ENCODE data around the gene ABHD16A.
A peak's percentile ranks its signal among the peaks of the same experiment; 100 is the strongest.
"Not testable (repeated sequence)": the region's sequence is repeated elsewhere in the genome, so short reads cannot be mapped to it uniquely, and the experiment has no call there.

ABHD16A gene

GRCh38 chr6:31715022-31715958 is 12.2 kb upstream of the ABHD16A start, which contains the start of gene LY6G6D:
Gene LY6G6D, plus strand, starts transcription at chr6:31715348. Its CDS starts 8 bp downstream, at chr6:31715356.
- Histone ChIP-seq H3K9me3 (no peaks in the 10 kb centered on the region), H3K27me3 (no peaks in the 10 kb centered on the region), H4K20me1 (no peaks in the 10 kb centered on the region), H3K9ac (peak within 1 kb of the TSS; percentile 55), H3K36me3 (no peaks in the 10 kb centered on the region), H3K27ac (peak within 1 kb of the TSS; percentile 63), H3K4me1 (peaks cover 52% of the 10 kb centered on the region), H3K4me3 (no peak within 1 kb of the TSS), H3K4me2 (peak within 1 kb of the TSS; percentile 55)
- no peak for TF ChIP-seq Cebpa-rat (IDR thresholded peaks at IDR 0.05)

GRCh38 chr6:31713991-31714684 is 11.0 kb upstream of the ABHD16A start:
- H3K36me3 ChIP-seq: no peaks in the 10 kb centered on the region
- H3K4me2 ChIP-seq: peak overlapping the region; percentile 55
- no peak overlapping the region for H3K4me3 ChIP-seq
- H3K9me3 ChIP-seq: no peaks in the 10 kb centered on the region
- no peak for TF ChIP-seq Cebpa-rat (IDR thresholded peaks at IDR 0.05)
- H3K9ac ChIP-seq: peak overlapping the region; percentile 55
- no peaks in the 10 kb centered on the region for H4K20me1 ChIP-seq
- no peaks in the 10 kb centered on the region for H3K27me3 ChIP-seq
- peaks cover 57% of the 10 kb centered on the region for H3K4me1 ChIP-seq
- H3K27ac ChIP-seq: peak overlapping the region; percentile 63

GRCh38 chr6:31713465-31713864 is 10.3 kb upstream of the ABHD16A start:
- H3K27ac ChIP-seq: peak overlapping the region; percentile 63; the same call in 1 of the 2 replicates
- H3K9ac ChIP-seq: no peak overlapping the region
- peak overlapping the region; percentile 55 for H3K4me2 ChIP-seq

GRCh38 chr6:31712296-31712695 is 9.2 kb upstream of the ABHD16A start:
- Histone ChIP-seq H3K4me2 (peak overlapping the region; percentile 52), H3K9ac (no peak overlapping the region), H3K27me3 (no peaks in the 10 kb centered on the region), H3K4me3 (no peak overlapping the region), H3K9me3 (no peaks in the 10 kb centered on the region), H3K4me1 (peaks cover 75% of the 10 kb centered on the region), H4K20me1 (no peaks in the 10 kb centered on the region), H3K27ac (no peak overlapping the region; the same call in 1 of the 2 replicates), H3K36me3 (no peaks in the 10 kb centered on the region)
- no peak for TF ChIP-seq Cebpa-rat (IDR thresholded peaks at IDR 0.05)

More at GRCh38 chr6:31713465-31713864, 10.3 kb upstream of the ABHD16A start:
- no peaks in the 10 kb centered on the region for H3K27me3 ChIP-seq
- H3K9me3 ChIP-seq: no peaks in the 10 kb centered on the region
- TF ChIP-seq Cebpa-rat (IDR thresholded peaks at IDR 0.05): no peak
- H4K20me1 ChIP-seq: no peaks in the 10 kb centered on the region
- no peaks in the 10 kb centered on the region for H3K36me3 ChIP-seq
- peaks cover 64% of the 10 kb centered on the region for H3K4me1 ChIP-seq
- H3K4me3 ChIP-seq: no peak overlapping the region

GRCh38 chr6:31711233-31711632 is 8.1 kb upstream of the ABHD16A start:
- no peak overlapping the region for H3K9ac ChIP-seq
- peak overlapping the region; percentile 52 for H3K4me2 ChIP-seq
- H4K20me1 ChIP-seq: no peaks in the 10 kb centered on the region
- no peak overlapping the region for H3K27ac ChIP-seq
- peaks cover 85% of the 10 kb centered on the region for H3K4me1 ChIP-seq
- no peaks in the 10 kb centered on the region for H3K27me3 ChIP-seq
- TF ChIP-seq Cebpa-rat (IDR thresholded peaks at IDR 0.05): no peak
- no peaks in the 10 kb centered on the region for H3K9me3 ChIP-seq
- no peaks in the 10 kb centered on the region for H3K36me3 ChIP-seq
- no peak overlapping the region for H3K4me3 ChIP-seq

GRCh38 chr6:31710523-31711219 is 7.5 kb upstream of the ABHD16A start:
- no peak overlapping the region for H3K27ac ChIP-seq
- H3K9me3 ChIP-seq: no peaks in the 10 kb centered on the region
- no peaks in the 10 kb centered on the region for H4K20me1 ChIP-seq
- no peaks in the 10 kb centered on the region for H3K36me3 ChIP-seq
- peak overlapping the region; percentile 52 for H3K4me2 ChIP-seq
- no peak overlapping the region for H3K4me3 ChIP-seq
- H3K9ac ChIP-seq: no peak overlapping the region
- H3K4me1 ChIP-seq: peaks cover 85% of the 10 kb centered on the region
- no peak for TF ChIP-seq Cebpa-rat (IDR thresholded peaks at IDR 0.05)
- H3K27me3 ChIP-seq: no peaks in the 10 kb centered on the region

DNA sequence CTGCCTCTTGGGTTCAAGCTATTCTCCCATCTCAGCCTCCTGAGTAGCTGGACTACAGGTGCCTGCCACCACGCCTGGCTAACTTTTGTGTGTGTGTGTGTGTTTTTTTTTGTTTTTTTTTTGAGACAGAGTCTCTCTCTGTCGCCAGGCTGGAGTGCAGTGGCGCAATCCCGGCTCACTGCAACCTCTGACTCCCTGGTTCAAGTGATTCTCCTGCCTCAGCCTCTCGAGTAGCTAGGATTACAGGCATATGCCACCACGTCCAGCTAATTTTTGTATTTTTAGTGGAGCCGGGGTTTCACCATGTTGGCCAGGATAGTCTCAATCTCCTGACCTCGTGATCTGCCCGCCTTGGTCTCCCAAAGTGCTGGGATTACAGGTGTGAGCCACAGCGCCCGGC is 6.0 kb upstream of the ABHD16A start:
- H3K36me3 ChIP-seq, H3K27ac ChIP-seq, H3K4me3 ChIP-seq, H3K27me3 ChIP-seq, H3K9ac ChIP-seq, H4K20me1 ChIP-seq, H3K4me2 ChIP-seq, H3K9me3 ChIP-seq: not testable (repeated sequence)
- peaks cover 71% of the 10 kb centered on the region for H3K4me1 ChIP-seq

DNA sequence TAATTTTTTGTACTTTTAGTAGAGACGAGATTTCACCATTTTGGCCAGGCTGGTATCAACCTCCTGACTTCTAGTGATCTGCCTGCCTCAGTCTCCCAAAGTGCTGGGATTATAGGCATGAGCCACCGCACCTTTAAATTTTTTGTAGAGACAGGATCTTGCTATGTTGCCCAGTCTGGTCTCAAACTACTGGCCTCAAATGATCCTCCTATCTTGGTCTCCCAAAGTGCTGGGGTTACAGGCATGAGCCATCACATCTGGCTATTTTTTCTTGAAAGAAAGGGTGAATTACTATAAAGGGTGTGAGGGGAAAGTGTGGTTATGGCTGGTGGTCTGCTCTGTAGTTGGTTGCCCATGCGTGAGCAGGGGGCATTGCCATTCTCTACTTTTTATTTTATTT is 5.1 kb upstream of the ABHD16A start:
- H3K36me3 ChIP-seq: no peaks in the 10 kb centered on the region
- H3K27ac ChIP-seq: no peak overlapping the region; the same call in 1 of the 2 replicates
- H3K9ac ChIP-seq: no peak overlapping the region
- no peak overlapping the region for H3K4me3 ChIP-seq
- TF ChIP-seq Cebpa-rat (IDR thresholded peaks at IDR 0.05): no peak
- peaks cover 70% of the 10 kb centered on the region for H3K4me1 ChIP-seq
- H3K4me2 ChIP-seq: peak overlapping the region; percentile 33
- H3K9me3 ChIP-seq: no peaks in the 10 kb centered on the region
- no peaks in the 10 kb centered on the region for H4K20me1 ChIP-seq
- no peaks in the 10 kb centered on the region for H3K27me3 ChIP-seq

- Histone ChIP-seq H3K9ac (no peak overlapping the region), H4K20me1 (no peaks in the 10 kb centered on the region), H3K4me2 (peak overlapping the region; percentile 33), H3K9me3 (no peaks in the 10 kb centered on the region), H3K4me3 (no peak overlapping the region), H3K27me3 (no peaks in the 10 kb centered on the region), H3K4me1 (peaks cover 66% of the 10 kb centered on the region), H3K36me3 (no peaks in the 10 kb centered on the region), H3K27ac (no peak overlapping the region)
- no peak for TF ChIP-seq Cebpa-rat (IDR thresholded peaks at IDR 0.05)
Observed at GRCh38 chr6:31707701-31708100, 4.6 kb upstream of the ABHD16A start.

Data from BLaER1 (cell line).